Spinal cord (tissue), 10 donors: ENCODE results near the gene ALDH5A1. TPM values are rescaled to one million over a fixed set of nuclear protein-coding genes. Genes with fewer than 3 reads are reported as not detected.
A peak's percentile ranks its signal among the peaks of the same experiment; 100 is the strongest.

Experiments used
- DNase-seq, 6 donors: peaks; one replicate each; pipeline versions ENCODE4 v3.0.0 to v3.0.0-alpha.2; 2013 to 2015; ENCODE audit warnings: low spot score in 6 of 6, low read depth in 4 of 6
- H3K27ac ChIP-seq: one replicate; pipeline ENCODE4 v1.5.1; 2013; ENCODE audit warnings: low read depth, low read length, control low read depth
- H3K27me3 ChIP-seq: one replicate; pipeline ENCODE4 v1.6.1; 2013; ENCODE audit warnings: low read length; ENCODE audit not compliant: control insufficient read depth, insufficient read depth
- H3K36me3 ChIP-seq: one replicate; pipeline ENCODE4 v1.6.1; 2013; ENCODE audit warnings: low read length; ENCODE audit not compliant: control insufficient read depth, insufficient read depth
- H3K4me1 ChIP-seq: one replicate; pipeline ENCODE4 v1.6.1; 2013; ENCODE audit warnings: low read length; ENCODE audit not compliant: control insufficient read depth, insufficient read depth
- H3K4me3 ChIP-seq: one replicate; pipeline ENCODE4 v1.5.1; 2013; ENCODE audit warnings: low read depth, low read length, control low read depth
- H3K9me3 ChIP-seq: one replicate; pipeline ENCODE4 v1.6.1; 2013; ENCODE audit warnings: low read length; ENCODE audit not compliant: control insufficient read depth, insufficient read depth
- WGBS: methylation state at CpG from one replicate; pipeline ENCODE4 v1.1.5; 2013; ENCODE audit warnings: missing lambda C conversion rate; ENCODE audit not compliant: insufficient coverage; 5-methylcytosine and 5-hydroxymethylcytosine counted together
- polyA plus RNA-seq, 2 donors: library from polyadenylated mRNA; unstranded; fragments of 120-200 nt; gene quantifications; one replicate each; pipeline ENCODE4 v1.2.1, GENCODE V29; 2013; ENCODE audit not compliant: insufficient read length in 2 of 2
- total RNA-seq, 2 donors: library from RNA; depleted of rRNA in 1 of 2; stranded (reverse); fragments of 120-200 nt in 1 of 2; fragments of >200 nt in 1 of 2; gene quantifications; one replicate each; pipeline versions ENCODE4 v1.2.3 to v1.2.4, GENCODE V29; 2013 to 2014
- donor health status: healthy.

ALDH5A1 gene
- total and polyA plus RNA-seq, 4 donors, result 22.4 to 68.3 (median 44.7) TPM

- WGBS, result 94% methylated on average over 5 of the region's 8 CpGs
- H3K4me3 ChIP-seq, result no peak overlapping the region
- no peaks in the 10 kb centered on the region for H3K27me3 ChIP-seq
- H3K36me3 ChIP-seq, result peaks cover 21% of the 10 kb centered on the region
- DNase-seq, result peak in 1 of 6 donors; percentile 28
- H3K27ac ChIP-seq, result no peak overlapping the region
- no peaks in the 10 kb centered on the region for H3K9me3 ChIP-seq
- H3K4me1 ChIP-seq, result no peaks in the 10 kb centered on the region
Measured at GRCh38 chr6:24537082-24537699, 42.4 kb downstream of the ALDH5A1 start.

GRCh38 chr6:24537771-24538385 is 43.1 kb downstream of the ALDH5A1 start:
- WGBS, result 88% methylated on average over 6 of the region's 8 CpGs
- H3K27me3 ChIP-seq, result no peaks in the 10 kb centered on the region
- H3K9me3 ChIP-seq, result no peaks in the 10 kb centered on the region
- no peaks in the 10 kb centered on the region for H3K4me1 ChIP-seq
- H3K36me3 ChIP-seq, result peaks cover 19% of the 10 kb centered on the region
- no peak overlapping the region for H3K27ac ChIP-seq
- no peak overlapping the region for H3K4me3 ChIP-seq
- DNase-seq, result no peak

GRCh38 chr6:24539416-24539815 is 44.6 kb downstream of the ALDH5A1 start:
- no peaks in the 10 kb centered on the region for H3K4me1 ChIP-seq
- H3K27ac ChIP-seq, result no peak overlapping the region
- no peak for DNase-seq
- peaks cover 8% of the 10 kb centered on the region for H3K36me3 ChIP-seq
- 78% methylated on average over 7 of the region's 8 CpGs for WGBS
- H3K27me3 ChIP-seq, result no peaks in the 10 kb centered on the region
- no peak overlapping the region for H3K4me3 ChIP-seq
- no peaks in the 10 kb centered on the region for H3K9me3 ChIP-seq

GRCh38 chr6:24540197-24540596 is 45.4 kb downstream of the ALDH5A1 start:
- DNase-seq, result no peak
- 100% methylated on average over 1 of the region's 3 CpGs for WGBS
- no peak overlapping the region for H3K4me3 ChIP-seq
- H3K36me3 ChIP-seq, result peaks cover 2% of the 10 kb centered on the region
- no peaks in the 10 kb centered on the region for H3K27me3 ChIP-seq
- no peak overlapping the region for H3K27ac ChIP-seq
- H3K4me1 ChIP-seq, result no peaks in the 10 kb centered on the region
- H3K9me3 ChIP-seq, result no peaks in the 10 kb centered on the region

- no peaks in the 10 kb centered on the region for H3K27me3 ChIP-seq
- no peak for DNase-seq
- no CpG with 5 or more reads among the region's 4 CpGs for WGBS
- H3K27ac ChIP-seq, result no peak overlapping the region
- no peaks in the 10 kb centered on the region for H3K9me3 ChIP-seq
- no peak overlapping the region for H3K4me3 ChIP-seq
- no peaks in the 10 kb centered on the region for H3K36me3 ChIP-seq
- no peaks in the 10 kb centered on the region for H3K4me1 ChIP-seq
Measured at GRCh38 chr6:24543683-24544082, 48.9 kb downstream of the ALDH5A1 start.

GRCh38 chr6:24545183-24545582 is 50.4 kb downstream of the ALDH5A1 start:
- Histone ChIP-seq H3K27ac (no peak overlapping the region), H3K4me1 (no peaks in the 10 kb centered on the region), H3K9me3 (no peaks in the 10 kb centered on the region), H3K4me3 (no peak overlapping the region), H3K27me3 (no peaks in the 10 kb centered on the region), H3K36me3 (peaks cover 3% of the 10 kb centered on the region)
- no peak for DNase-seq
- 100% methylated on average over 3 of the region's 3 CpGs for WGBS

- H3K27ac ChIP-seq, result no peak overlapping the region
- H3K4me3 ChIP-seq, result no peak overlapping the region
- H3K36me3 ChIP-seq, result peaks cover 3% of the 10 kb centered on the region
- no peaks in the 10 kb centered on the region for H3K9me3 ChIP-seq
- DNase-seq, result no peak
- H3K4me1 ChIP-seq, result no peaks in the 10 kb centered on the region
- no CpG with 5 or more reads among the region's 3 CpGs for WGBS
- H3K27me3 ChIP-seq, result no peaks in the 10 kb centered on the region
Measured at GRCh38 chr6:24545691-24546090, 50.9 kb downstream of the ALDH5A1 start.

- peaks cover 3% of the 10 kb centered on the region for H3K36me3 ChIP-seq
- 72% methylated on average over 6 of the region's 7 CpGs for WGBS
- no peaks in the 10 kb centered on the region for H3K4me1 ChIP-seq
- no peaks in the 10 kb centered on the region for H3K9me3 ChIP-seq
- DNase-seq, result peak in 1 of 6 donors; percentile 70
- H3K4me3 ChIP-seq, result no peak overlapping the region
- no peaks in the 10 kb centered on the region for H3K27me3 ChIP-seq
- H3K27ac ChIP-seq, result no peak overlapping the region
Measured at GRCh38 chr6:24546439-24546838, 51.7 kb downstream of the ALDH5A1 start.

- 28% methylated on average over 10 of the region's 12 CpGs for WGBS
- Histone ChIP-seq H3K27ac (no peak overlapping the region), H3K4me1 (no peaks in the 10 kb centered on the region), H3K27me3 (no peaks in the 10 kb centered on the region), H3K9me3 (no peaks in the 10 kb centered on the region), H3K4me3 (no peak overlapping the region), H3K36me3 (peaks cover 3% of the 10 kb centered on the region)
- no peak for DNase-seq
Measured at GRCh38 chr6:24547243-24547642, 52.5 kb downstream of the ALDH5A1 start.

GRCh38 chr6:24549158-24549557 is 54.4 kb downstream of the ALDH5A1 start:
- Histone ChIP-seq H3K36me3 (peaks cover 3% of the 10 kb centered on the region), H3K27me3 (no peaks in the 10 kb centered on the region), H3K9me3 (no peaks in the 10 kb centered on the region), H3K4me3 (no peak overlapping the region), H3K27ac (no peak overlapping the region), H3K4me1 (no peaks in the 10 kb centered on the region)
- no CpG with 5 or more reads among the region's 1 CpG for WGBS
- DNase-seq, result no peak
